SK-N-SH (cell line): ENCODE results near the gene CPA1. TPM values are rescaled to one million over a fixed set of nuclear protein-coding genes. Genes with fewer than 3 reads are reported as not detected.

Experiments used
- CTCF ChIA-PET: fragments of 300-600, 350-600 bp; formaldehyde crosslinking; extraction: SDS; loops from one replicate; lab custom pipeline; 2021; lab: Yijun Ruan, JAX
- POLR2A ChIA-PET: fragments of 350-600 bp; sonication (Branson Sonifier 250); formaldehyde crosslinking; extraction: SDS; loops from one replicate; lab custom pipeline; 2020; ENCODE audit warnings: antibody characterized with exemption, inconsistent platforms; lab: Yijun Ruan, JAX
- DNase-seq: peaks from one replicate; pipeline ENCODE4 v3.0.0; 2012
- H2AFZ ChIP-seq: fragments of 200-600 bp; sonication (generic); 2 replicates; pipeline ENCODE4 v1.8.1; 2016; ENCODE audit warnings: antibody characterized with exemption, mild to moderate bottlenecking, low read depth
- H3F3A ChIP-seq: fragments of 200-600 bp; sonication (generic); replicated peaks from 2 replicates; pipeline ENCODE3; 2016; ENCODE audit warnings: antibody characterized with exemption, mild to moderate bottlenecking; ENCODE audit not compliant: insufficient read depth
- H3K27ac ChIP-seq, 2 experiments: fragments of 200-500 bp in 1 of 2; fragments of 200-600 bp in 1 of 2; sonication (Bioruptor generic) in 1 of 2; sonication (generic), shearing (Covaris generic) in 1 of 2; 2 replicates each; pipeline versions ENCODE4 v1.5.1 to v1.6.1; 2014 to 2016; ENCODE audit warnings: low read depth in 2 of 2, inconsistent platforms in 1 of 2, low read length in 1 of 2, mild to moderate bottlenecking in 1 of 2, mixed read lengths in 1 of 2
- H3K27me3 ChIP-seq: fragments of 200-600 bp; sonication (generic), shearing (Covaris generic); 2 replicates; pipeline ENCODE4 v1.6.1; 2016; ENCODE audit warnings: mixed run types; ENCODE audit not compliant: insufficient read depth
- H3K36me3 ChIP-seq, 2 experiments: fragments of 200-500 bp in 1 of 2; fragments of 200-600 bp in 1 of 2; sonication (Bioruptor generic) in 1 of 2; sonication (generic) in 1 of 2; replicated peaks in 1 of 2; 2 replicates each; pipeline versions ENCODE3 to v1.5.1; 2014 to 2016; ENCODE audit warnings: low read length in 1 of 2, mild to moderate bottlenecking in 1 of 2; ENCODE audit not compliant: insufficient read depth in 2 of 2, control insufficient read depth in 1 of 2
- H3K4me1 ChIP-seq, 2 experiments: fragments of 200-500 bp in 1 of 2; fragments of 200-600 bp in 1 of 2; sonication (Bioruptor generic) in 1 of 2; sonication (generic), shearing (Covaris generic) in 1 of 2; 2 replicates each; pipeline versions ENCODE4 v1.5.1 to v1.6.1; 2014 to 2016; ENCODE audit warnings: low read depth in 1 of 2, low read length in 1 of 2, mixed run types in 1 of 2; ENCODE audit not compliant: insufficient read depth in 2 of 2, control insufficient read depth in 1 of 2
- H3K4me2 ChIP-seq: fragments of 200-600 bp; sonication (generic), shearing (Covaris generic); 2 replicates; pipeline ENCODE4 v1.6.1; 2017; ENCODE audit warnings: mixed run types
- H3K4me3 ChIP-seq, 2 experiments: fragments of 200-500 bp in 1 of 2; fragments of 200-600 bp in 1 of 2; sonication (Bioruptor generic) in 1 of 2; sonication (generic), shearing (Covaris generic) in 1 of 2; 2 replicates each; pipeline versions ENCODE4 v1.5.1 to v1.8.1; 2014 to 2016; ENCODE audit warnings: low read depth in 2 of 2, inconsistent platforms in 1 of 2, low read length in 1 of 2, mild to moderate bottlenecking in 1 of 2, mixed read lengths in 1 of 2, moderate library complexity in 1 of 2
- H3K79me2 ChIP-seq: fragments of 200-600 bp; sonication (generic); 2 replicates; pipeline ENCODE4 v1.8.1; 2017; ENCODE audit warnings: mild to moderate bottlenecking; ENCODE audit not compliant: insufficient read depth
- H3K9ac ChIP-seq: fragments of 200-600 bp; sonication (generic); 2 replicates; pipeline ENCODE4 v1.6.1; 2017; ENCODE audit warnings: mixed run types
- H3K9me2 ChIP-seq: fragments of 200-600 bp; sonication (generic); 2 replicates; pipeline ENCODE4 v1.6.1; 2017; ENCODE audit warnings: mixed run types
- H3K9me3 ChIP-seq: fragments of 200-600 bp; sonication (generic); 2 replicates; pipeline ENCODE4 v1.6.1; 2017; ENCODE audit warnings: mixed run types, mild to moderate bottlenecking, moderate library complexity
- H4K20me1 ChIP-seq: fragments of 200-600 bp; sonication (generic); 2 replicates; pipeline ENCODE4 v1.6.1; 2017; ENCODE audit warnings: mild to moderate bottlenecking, mixed run types; ENCODE audit not compliant: insufficient read depth
- CHD2 ChIP-seq: fragments of 150-350 bp; IDR thresholded peaks from 2 replicates; pipeline ENCODE4 v1.6.1; 2018; ENCODE audit warnings: low read length; ENCODE audit not compliant: partially characterized antibody
- ELF1 ChIP-seq: IDR thresholded peaks from 2 replicates; pipeline ENCODE4 v1.4.0; 2012
- EP300 ChIP-seq, 2 experiments: IDR thresholded peaks; 2 replicates each; pipeline versions ENCODE4 v1.4.0 to v1.6.1; 2012; ENCODE audit warnings: borderline replicate concordance in 1 of 2, low read depth in 1 of 2, low read length in 1 of 2
- EZH2phosphoT487 ChIP-seq: fragments of 200-600 bp; sonication (generic); IDR thresholded peaks from 2 replicates; pipeline ENCODE4 v1.6.1; 2017; ENCODE audit warnings: low read depth, mixed run types, mild to moderate bottlenecking, antibody characterized with exemption, moderate library complexity, borderline replicate concordance
- FOSL2 ChIP-seq: IDR thresholded peaks from 2 replicates; pipeline ENCODE4 v1.4.0; 2012; ENCODE audit warnings: low read depth, mild to moderate bottlenecking, moderate library complexity, borderline replicate concordance
- FOXM1 ChIP-seq: IDR thresholded peaks from 2 replicates; pipeline ENCODE4 v1.4.0; 2012; ENCODE audit warnings: low read depth, mild to moderate bottlenecking
- JUND ChIP-seq: IDR thresholded peaks from 2 replicates; pipeline ENCODE4 v1.4.0; 2012
- MXI1 ChIP-seq: IDR thresholded peaks from 2 replicates; pipeline ENCODE4 v1.6.1; 2012; ENCODE audit warnings: mild to moderate bottlenecking, low read depth, low read length, improper control_type of control experiment
- NRF1 ChIP-seq: IDR thresholded peaks from 2 replicates; pipeline ENCODE4 v1.6.1; 2012; ENCODE audit warnings: low read depth, mild to moderate bottlenecking, low read length
- RAD21 ChIP-seq: IDR thresholded peaks from 2 replicates; pipeline ENCODE4 v1.6.1; 2012; ENCODE audit warnings: mild to moderate bottlenecking, low read length
- RCOR1 ChIP-seq: fragments of 150-350 bp; IDR thresholded peaks from 2 replicates; pipeline ENCODE4 v1.6.1; 2017; ENCODE audit warnings: antibody characterized with exemption, low read length
- SIN3A ChIP-seq: IDR thresholded peaks from 2 replicates; pipeline ENCODE4 v1.6.1; 2012; ENCODE audit warnings: low read depth, mild to moderate bottlenecking, low read length, moderate library complexity, borderline replicate concordance
- TAF1 ChIP-seq: IDR thresholded peaks from 2 replicates; pipeline ENCODE4 v1.6.1; 2012; ENCODE audit warnings: low read depth, mild to moderate bottlenecking, low read length, moderate library complexity, borderline replicate concordance
- TCF12 ChIP-seq: IDR thresholded peaks from 2 replicates; pipeline ENCODE4 v1.4.0; 2012
- TEAD4 ChIP-seq: IDR thresholded peaks from 2 replicates; pipeline ENCODE4 v1.4.0; 2012; ENCODE audit warnings: mild to moderate bottlenecking, borderline replicate concordance; ENCODE audit not compliant: insufficient read depth
- USF2 ChIP-seq: fragments of 150-350 bp; IDR thresholded peaks from 2 replicates; pipeline ENCODE4 v1.6.1; 2017; ENCODE audit warnings: antibody characterized with exemption, low read length, low read depth, borderline replicate concordance
- YY1 ChIP-seq: IDR thresholded peaks from 2 replicates; pipeline ENCODE4 v1.4.0; 2012; ENCODE audit warnings: low read depth, mild to moderate bottlenecking
- WGBS: methylation state at CpG from one replicate; pipeline ENCODE4 v1.1.6; 2017; ENCODE audit warnings: low lambda C conversion rate; 5-methylcytosine and 5-hydroxymethylcytosine counted together
- polyA plus RNA-seq, 3 experiments: library from polyadenylated mRNA; depleted of rRNA; stranded (reverse); fragments of >200 nt; gene quantifications; 2 replicates each; pipeline ENCODE4 v1.2.3, GENCODE V29; 2012
- TF ChIP-seq, protein P1 (sequence below): fragments of 200-600 bp; sonication (generic); IDR thresholded peaks from 2 replicates; pipeline ENCODE4 v1.6.1; 2017; ENCODE audit warnings: antibody characterized with exemption, mild to moderate bottlenecking, moderate library complexity
- TF ChIP-seq, protein P2 (sequence below): IDR thresholded peaks from 2 replicates; pipeline ENCODE4 v1.4.0; 2012; ENCODE audit warnings: low read depth

The CPA1 gene
- polyA plus RNA-seq, 1 of the 3 experiments (the other 2 are of a cell fraction): 0.05 TPM

- Histone ChIP-seq H3K9ac (no peak overlapping the region), H3F3A (no peaks in the 10 kb centered on the region), H3K9me2 (no peaks in the 10 kb centered on the region), H2AFZ (no peak overlapping the region), H3K4me1 (peaks cover 8 to 17% of the 10 kb centered on the region in 2 experiments; a peak in 3 of 4 replicates), H3K4me3 (no peak overlapping the region), H3K27me3 (no peaks in the 10 kb centered on the region), H3K27ac (no peak overlapping the region), H3K9me3 (no peaks in the 10 kb centered on the region), H3K36me3 (peaks cover 0 to 5% of the 10 kb centered on the region in 2 experiments), H3K79me2 (no peaks in the 10 kb centered on the region), H3K4me2 (no peak overlapping the region), H4K20me1 (no peaks in the 10 kb centered on the region)
- POLR2A ChIA-PET: no interaction called here
- no peak for DNase-seq
- CTCF ChIA-PET: interaction anchor here (1.3 kb wide), 1 partner anchor 135 kb away, joined by 3 read pairs; no protein-coding TSS in a partner anchor
- no peak for TF ChIP-seq NRF1
- no peak for TF ChIP-seq RAD21
- TF ChIP-seq RCOR1: no peak
- no peak for TF ChIP-seq EZH2phosphoT487
- TF ChIP-seq, protein P1, sequence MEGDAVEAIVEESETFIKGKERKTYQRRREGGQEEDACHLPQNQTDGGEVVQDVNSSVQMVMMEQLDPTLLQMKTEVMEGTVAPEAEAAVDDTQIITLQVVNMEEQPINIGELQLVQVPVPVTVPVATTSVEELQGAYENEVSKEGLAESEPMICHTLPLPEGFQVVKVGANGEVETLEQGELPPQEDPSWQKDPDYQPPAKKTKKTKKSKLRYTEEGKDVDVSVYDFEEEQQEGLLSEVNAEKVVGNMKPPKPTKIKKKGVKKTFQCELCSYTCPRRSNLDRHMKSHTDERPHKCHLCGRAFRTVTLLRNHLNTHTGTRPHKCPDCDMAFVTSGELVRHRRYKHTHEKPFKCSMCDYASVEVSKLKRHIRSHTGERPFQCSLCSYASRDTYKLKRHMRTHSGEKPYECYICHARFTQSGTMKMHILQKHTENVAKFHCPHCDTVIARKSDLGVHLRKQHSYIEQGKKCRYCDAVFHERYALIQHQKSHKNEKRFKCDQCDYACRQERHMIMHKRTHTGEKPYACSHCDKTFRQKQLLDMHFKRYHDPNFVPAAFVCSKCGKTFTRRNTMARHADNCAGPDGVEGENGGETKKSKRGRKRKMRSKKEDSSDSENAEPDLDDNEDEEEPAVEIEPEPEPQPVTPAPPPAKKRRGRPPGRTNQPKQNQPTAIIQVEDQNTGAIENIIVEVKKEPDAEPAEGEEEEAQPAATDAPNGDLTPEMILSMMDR: no peak
- TF ChIP-seq FOSL2: no peak
- TF ChIP-seq EP300 (IDR thresholded peaks at IDR 0.05; ENCODE audit: borderline replicate concordance in 1 of 2, low read depth in 1 of 2, low read length in 1 of 2): no peak
- TF ChIP-seq JUND: no peak
- no peak for TF ChIP-seq FOXM1
- no peak for TF ChIP-seq USF2
- TF ChIP-seq TEAD4: no peak
- TF ChIP-seq CHD2: no peak
- TF ChIP-seq SIN3A: no peak
- TF ChIP-seq YY1: no peak
- TF ChIP-seq TAF1: no peak
- TF ChIP-seq MXI1: no peak
- TF ChIP-seq, protein P2, sequence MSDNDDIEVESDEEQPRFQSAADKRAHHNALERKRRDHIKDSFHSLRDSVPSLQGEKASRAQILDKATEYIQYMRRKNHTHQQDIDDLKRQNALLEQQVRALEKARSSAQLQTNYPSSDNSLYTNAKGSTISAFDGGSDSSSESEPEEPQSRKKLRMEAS: no peak
- WGBS: 98% methylated on average over 4 of the region's 4 CpGs
These were observed 32.9 kb downstream of the CPA1 start for GRCh38 chr7:130413201-130413600.

DNA sequence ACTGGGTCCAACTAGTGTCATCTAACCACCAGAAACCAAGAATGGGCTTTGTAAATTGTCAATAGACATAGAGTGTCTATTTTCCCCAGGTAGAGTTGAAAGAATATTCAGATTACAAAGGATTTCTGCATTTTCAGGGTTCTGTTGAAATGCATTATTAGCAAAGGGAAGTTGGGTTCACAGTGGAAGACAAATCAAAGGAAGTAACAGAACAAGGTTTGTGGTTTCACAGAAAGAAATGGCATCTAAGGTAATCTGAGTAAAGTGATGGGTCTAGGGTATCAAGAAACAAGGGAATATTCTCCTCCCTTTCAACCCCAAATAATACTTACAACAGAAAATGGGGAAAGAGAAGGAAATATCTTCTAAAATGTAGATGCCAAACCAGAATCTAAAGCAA is 34.7 kb downstream of the CPA1 start:
- Histone ChIP-seq H2AFZ (no peak overlapping the region), H3K9me3 (no peaks in the 10 kb centered on the region), H3K4me2 (no peak overlapping the region), H3K36me3 (peaks cover 0 to 5% of the 10 kb centered on the region in 2 experiments), H3K9ac (no peak overlapping the region), H3K4me1 (peaks cover 0 to 3% of the 10 kb centered on the region in 2 experiments; a peak in 3 of 4 replicates), H4K20me1 (no peaks in the 10 kb centered on the region), H3K9me2 (no peaks in the 10 kb centered on the region), H3K4me3 (no peak overlapping the region), H3K79me2 (no peaks in the 10 kb centered on the region), H3K27ac (no peak overlapping the region), H3K27me3 (no peaks in the 10 kb centered on the region), H3F3A (no peaks in the 10 kb centered on the region)
- no peak for TF ChIP-seq TCF12
- TF ChIP-seq EZH2phosphoT487: no peak
- TF ChIP-seq ELF1: no peak
- no peak for TF ChIP-seq YY1
- DNase-seq: no peak
- CTCF ChIA-PET: interaction anchor here (1.6 kb wide), 1 partner anchor 12 kb away, joined by 6 read pairs; no protein-coding TSS in a partner anchor
- POLR2A ChIA-PET: no interaction called here
